CD4-positive, CD25-positive, alpha-beta regulatory T cell (primary cell): ENCODE measurements around the gene SMIM27. TPM values are rescaled to one million over a fixed set of nuclear protein-coding genes. Genes with fewer than 3 reads are reported as not detected.

ENCODE experiments used
- ATAC-seq, 2 donors: fragments of 150-1000 bp; cut with Tn5 transposase; one replicate each; pipeline ENCODE4 v1.10.0; 2021; ENCODE audit warnings: low read depth in 2 of 2, moderate number of reproducible peaks in 2 of 2, moderate library complexity in 1 of 2
- DNase-seq, 3 donors: peaks; one replicate each; pipeline versions ENCODE4 v3.0.0 to v3.0.0-alpha.2; 2012 to 2022; ENCODE audit warnings: mixed read lengths in 1 of 3
- H3K27ac ChIP-seq: one replicate; pipeline ENCODE4 v1.7.0; 2013; ENCODE audit warnings: mild to moderate bottlenecking, low read length; ENCODE audit not compliant: insufficient read depth, poor library complexity, severe bottlenecking
- H3K27me3 ChIP-seq: one replicate; pipeline ENCODE4 v1.7.0; 2013; ENCODE audit warnings: low read length; ENCODE audit not compliant: control insufficient read depth, insufficient read depth
- H3K36me3 ChIP-seq: one replicate; pipeline ENCODE4 v1.7.0; 2013; ENCODE audit warnings: mild to moderate bottlenecking, low read length, moderate library complexity; ENCODE audit not compliant: control insufficient read depth, insufficient read depth
- H3K4me1 ChIP-seq: 2 replicates; pipeline ENCODE4 v1.7.0; 2013; ENCODE audit warnings: mild to moderate bottlenecking, low read length; ENCODE audit not compliant: insufficient read depth, control insufficient read depth, poor library complexity, severe bottlenecking
- H3K4me3 ChIP-seq: one replicate; pipeline ENCODE4 v1.7.0; 2013; ENCODE audit warnings: low read depth, mild to moderate bottlenecking, low read length, moderate library complexity
- H3K9me3 ChIP-seq, 2 experiments: 1 replicate in 1 of 2; 2 replicates in 1 of 2; pipeline ENCODE4 v1.7.0; 2013; ENCODE audit warnings: low read length in 2 of 2, mild to moderate bottlenecking in 1 of 2, moderate library complexity in 1 of 2; ENCODE audit not compliant: control insufficient read depth in 2 of 2
- H3K27ac Mint-ChIP-seq, 3 donors: one replicate each; pipeline ENCODE4 v1.8.0; 2020 to 2022; ENCODE audit warnings: mild to moderate bottlenecking in 3 of 3, mixed read lengths in 3 of 3, moderate library complexity in 2 of 3
- H3K27me3 Mint-ChIP-seq: one replicate; pipeline ENCODE4 v1.8.0; 2022; ENCODE audit warnings: mild to moderate bottlenecking, mixed read lengths
- H3K36me3 Mint-ChIP-seq: one replicate; pipeline ENCODE4 v1.8.0; 2020; ENCODE audit warnings: mixed read lengths
- H3K4me1 Mint-ChIP-seq, 4 donors: one replicate each; pipeline ENCODE4 v1.8.0; 2020 to 2022; ENCODE audit warnings: mixed read lengths in 4 of 4, mild to moderate bottlenecking in 1 of 4
- H3K4me3 Mint-ChIP-seq, 4 donors: one replicate each; pipeline ENCODE4 v1.8.0; 2020 to 2022; ENCODE audit warnings: mild to moderate bottlenecking in 4 of 4, mixed read lengths in 4 of 4, moderate library complexity in 3 of 4
- H3K9me3 Mint-ChIP-seq, 7 donors: one replicate each; pipeline ENCODE4 v1.8.0; 2020 to 2022; ENCODE audit warnings: mixed read lengths in 7 of 7, mild to moderate bottlenecking in 3 of 7, moderate library complexity in 2 of 7
- polyA plus RNA-seq, 4 donors: library from polyadenylated mRNA; unstranded; fragments of 300-500 nt; fragmentation: Illumina TruSeq; gene quantifications; one replicate each; pipeline ENCODE4 v1.2.3, GENCODE V29; 2021
- total RNA-seq: library from RNA; stranded (reverse); gene quantifications from one replicate; pipeline ENCODE4 v1.2.3, GENCODE V29; 2022

The SMIM27 gene
- total and polyA plus RNA-seq, 5 donors from 2014 or later, result 30.8 to 102 (median 99.0) TPM

GRCh38 chr9:32554591-32554990 is 2.5 kb downstream of the SMIM27 start:
- Mint-ChIP-seq H3K27ac (peak overlapping the region in 1 of 3 donors; percentile 18), H3K36me3 (peaks cover 15% of the 10 kb centered on the region), H3K9me3 (no peaks in the 10 kb centered on the region), H3K4me3 (no peak overlapping the region), H3K4me1 (peaks cover 26 to 62% (median 47%) of the 10 kb centered on the region in 4 donors), H3K27me3 (no peaks in the 10 kb centered on the region)
- DNase-seq, result no peak
- no peak for ATAC-seq
- no peaks in the 10 kb centered on the region for H3K27me3 ChIP-seq
- H3K4me1 ChIP-seq, result peaks cover 26% of the 10 kb centered on the region
- no peaks in the 10 kb centered on the region for H3K9me3 ChIP-seq
- no peaks in the 10 kb centered on the region for H3K36me3 ChIP-seq
- no peak overlapping the region for H3K4me3 ChIP-seq
- H3K27ac ChIP-seq, result no peak overlapping the region

- ATAC-seq, result no peak
These were observed 6.3 kb downstream of the SMIM27 start for GRCh38 chr9:32558408-32558934.

GRCh38 chr9:32565967-32566366 is 13.8 kb downstream of the SMIM27 start:
- Histone ChIP-seq H3K9me3 (no peaks in the 10 kb centered on the region), H3K27ac (no peak overlapping the region), H3K36me3 (peaks cover 32% of the 10 kb centered on the region), H3K27me3 (no peaks in the 10 kb centered on the region), H3K4me3 (no peak overlapping the region), H3K4me1 (no peaks in the 10 kb centered on the region)
- Mint-ChIP-seq H3K36me3 (peaks cover 33% of the 10 kb centered on the region), H3K27ac (no peak overlapping the region), H3K4me1 (peaks cover 7 to 41% (median 30%) of the 10 kb centered on the region in 4 donors), H3K27me3 (peaks cover 4% of the 10 kb centered on the region), H3K9me3 (peaks cover 0 to 4% (median 0%) of the 10 kb centered on the region in 7 donors), H3K4me3 (no peak overlapping the region)
- no peak for DNase-seq
- ATAC-seq, result no peak

More at GRCh38 chr9:32558408-32558934, 6.3 kb downstream of the SMIM27 start:
- no peak overlapping the region for H3K4me3 Mint-ChIP-seq
- Histone ChIP-seq H3K36me3 (no peaks in the 10 kb centered on the region), H3K4me1 (peaks cover 3% of the 10 kb centered on the region), H3K9me3 (no peaks in the 10 kb centered on the region), H3K27me3 (no peaks in the 10 kb centered on the region), H3K27ac (no peak overlapping the region), H3K4me3 (no peak overlapping the region)
- peaks cover 19% of the 10 kb centered on the region for H3K36me3 Mint-ChIP-seq
- H3K4me1 Mint-ChIP-seq, result peaks cover 31 to 56% (median 42%) of the 10 kb centered on the region in 4 donors
- peak overlapping the region in 1 of 3 donors; percentile 82 for H3K27ac Mint-ChIP-seq
- DNase-seq, result no peak
- H3K27me3 Mint-ChIP-seq, result peaks cover 4% of the 10 kb centered on the region
- peaks cover 0 to 4% (median 0%) of the 10 kb centered on the region in 7 donors for H3K9me3 Mint-ChIP-seq

DNA sequence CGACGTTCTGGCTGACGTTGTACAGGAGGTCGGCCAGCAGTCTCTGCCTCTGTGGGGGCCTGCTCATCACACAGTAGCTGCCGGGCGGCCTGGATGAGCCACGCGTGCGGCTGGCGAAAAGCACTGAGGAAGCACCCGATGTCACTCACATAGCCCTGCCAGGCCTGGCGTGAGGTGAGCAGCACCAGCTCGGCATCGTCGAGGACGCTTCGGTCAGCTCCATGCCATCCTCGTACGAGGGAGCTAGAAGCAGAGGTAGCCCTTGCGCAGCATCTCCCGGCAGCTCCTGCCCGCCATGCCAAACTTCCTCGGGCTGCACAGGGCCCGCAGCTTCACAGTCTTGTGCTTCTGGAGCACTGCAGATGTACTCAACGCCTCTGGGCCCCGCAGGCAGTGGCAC is 14.6 kb downstream of the SMIM27 start:
- H3K36me3 ChIP-seq, result peaks cover 32% of the 10 kb centered on the region
- H3K4me3 ChIP-seq, result no peak overlapping the region
- H3K4me1 ChIP-seq, result peaks cover 8% of the 10 kb centered on the region
- no peak for ATAC-seq
- Mint-ChIP-seq H3K4me1 (peaks cover 7 to 42% (median 28%) of the 10 kb centered on the region in 4 donors), H3K9me3 (peaks cover 0 to 3% (median 0%) of the 10 kb centered on the region in 7 donors), H3K4me3 (no peak overlapping the region), H3K27ac (no peak overlapping the region), H3K36me3 (peaks cover 29% of the 10 kb centered on the region), H3K27me3 (peaks cover 4% of the 10 kb centered on the region)
- no peaks in the 10 kb centered on the region for H3K9me3 ChIP-seq
- no peaks in the 10 kb centered on the region for H3K27me3 ChIP-seq
- no peak overlapping the region for H3K27ac ChIP-seq
- no peak for DNase-seq

- H3K4me1 ChIP-seq, result peaks cover 23% of the 10 kb centered on the region
- Mint-ChIP-seq H3K27ac (peak overlapping the region in 1 of 3 donors; percentile 82), H3K9me3 (peaks cover 0 to 2% (median 0%) of the 10 kb centered on the region in 7 donors), H3K27me3 (peaks cover 8% of the 10 kb centered on the region), H3K4me3 (peak overlapping the region in 2 of 4 donors; percentile 14 to 41), H3K4me1 (peaks cover 21 to 48% (median 34%) of the 10 kb centered on the region in 4 donors), H3K36me3 (peaks cover 27% of the 10 kb centered on the region)
- no peak overlapping the region for H3K4me3 ChIP-seq
- ATAC-seq (no peak), DNase-seq (no peak)
- H3K27ac ChIP-seq, result no peak overlapping the region
- no peaks in the 10 kb centered on the region for H3K9me3 ChIP-seq
- H3K36me3 ChIP-seq, result peaks cover 25% of the 10 kb centered on the region
- no peaks in the 10 kb centered on the region for H3K27me3 ChIP-seq
These were observed 18.1 kb downstream of the SMIM27 start for GRCh38 chr9:32570262-32570661.

DNA sequence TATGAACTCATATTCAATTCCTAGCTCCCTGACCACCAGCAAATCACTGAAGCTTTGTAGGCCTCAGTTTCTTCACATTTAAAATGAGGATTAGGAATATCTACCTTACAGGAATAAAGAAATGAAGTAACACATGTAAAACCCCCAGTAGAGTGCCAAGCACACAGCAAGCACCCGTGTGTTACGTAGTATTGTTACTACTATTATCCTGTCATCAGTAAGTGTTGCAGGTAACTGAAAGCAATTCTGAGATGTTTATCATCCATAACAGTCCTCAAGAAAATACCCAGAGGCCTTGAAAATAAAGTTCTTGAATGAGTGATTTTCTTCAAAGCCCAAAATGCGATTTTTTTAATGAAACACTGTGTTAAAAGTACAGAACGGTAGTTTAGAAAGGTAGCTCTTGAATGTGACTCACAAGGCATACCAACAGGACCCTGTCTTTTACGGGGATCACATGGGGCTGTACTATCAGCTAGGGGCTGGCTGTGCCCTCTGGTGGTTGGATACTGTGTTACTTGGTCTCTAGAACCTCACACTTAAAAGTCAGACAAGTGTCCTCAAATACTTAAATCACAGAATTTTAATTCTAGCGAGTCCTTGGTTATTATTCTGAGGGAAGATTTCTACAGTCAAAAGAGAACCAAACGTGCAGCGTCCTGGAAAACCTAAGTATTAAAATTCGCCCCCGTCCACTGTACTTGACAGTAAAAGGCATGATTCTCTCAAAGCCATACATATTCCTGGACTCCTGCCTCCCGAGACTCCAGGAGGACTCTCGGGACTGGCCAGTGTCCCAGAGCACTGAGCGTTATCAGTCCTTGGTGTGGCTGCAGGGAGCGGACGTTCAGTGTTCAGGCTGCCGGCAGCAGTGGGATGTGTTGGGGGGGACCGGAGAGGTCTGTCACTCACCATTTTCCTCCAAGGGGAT is 20.1 kb downstream of the SMIM27 start:
- Mint-ChIP-seq H3K27me3 (peaks cover 21% of the 10 kb centered on the region), H3K36me3 (peaks cover 19% of the 10 kb centered on the region), H3K27ac (peak overlapping the region; percentile 99 to 100 (median 99)), H3K4me3 (peak overlapping the region; percentile 99 to 100 (median 99)), H3K9me3 (peaks cover 0 to 2% (median 0%) of the 10 kb centered on the region in 7 donors), H3K4me1 (peaks cover 21 to 47% (median 32%) of the 10 kb centered on the region in 4 donors)
- H3K4me3 ChIP-seq, result peak overlapping the region; percentile 98
- H3K9me3 ChIP-seq, result no peaks in the 10 kb centered on the region
- DNase-seq, result peak; percentile 66 to 92 (median 83)
- ATAC-seq, result peak; percentile 91 to 92
- H3K4me1 ChIP-seq, result peaks cover 23% of the 10 kb centered on the region
- H3K36me3 ChIP-seq, result peaks cover 9% of the 10 kb centered on the region
- H3K27ac ChIP-seq, result peak overlapping the region; percentile 92
- peaks cover 2% of the 10 kb centered on the region for H3K27me3 ChIP-seq

DNA sequence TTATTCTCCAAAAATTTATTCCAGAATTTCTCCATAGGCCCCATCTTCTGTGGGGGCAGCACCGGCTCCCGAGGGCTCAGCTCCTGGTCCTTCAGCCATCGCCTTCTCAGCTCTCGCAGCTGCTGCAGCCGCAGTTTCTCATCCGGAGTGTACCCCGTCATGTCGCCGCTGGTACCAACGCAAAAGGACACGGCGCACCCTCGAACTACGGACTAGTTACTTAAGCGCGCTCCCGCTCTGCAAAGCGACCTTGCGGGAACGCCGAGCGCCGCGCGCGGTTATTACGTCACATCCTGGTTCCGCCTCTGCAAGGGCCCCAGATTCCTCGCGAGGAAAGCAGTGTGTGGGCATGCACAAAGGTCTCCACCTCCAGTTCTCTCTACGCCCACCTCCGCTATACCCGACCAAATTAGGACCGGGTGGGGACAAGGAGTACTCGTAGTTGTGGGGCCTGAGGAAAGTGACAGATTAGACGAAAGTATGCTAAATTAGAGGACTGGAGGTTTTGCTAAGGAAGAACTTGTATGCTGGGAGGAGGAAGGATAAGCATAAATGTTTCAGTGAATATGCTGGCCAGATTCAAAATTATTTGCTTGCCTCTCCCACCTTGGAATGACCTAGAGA is 20.9 kb downstream of the SMIM27 start, which contains the start of gene NDUFB6:
TSS of gene NDUFB6 (minus strand) at position 260 of the 624 bp plus-strand sequence. CDS start at position 161, 99 bp downstream.
- no peaks in the 10 kb centered on the region for H3K9me3 ChIP-seq
- peaks cover 2% of the 10 kb centered on the region for H3K27me3 ChIP-seq
- H3K4me3 ChIP-seq, result peak within 1 kb of the TSS; percentile 98
- ATAC-seq (peak; percentile 80 to 87), DNase-seq (peak; percentile 93 to 98 (median 94))
- H3K36me3 ChIP-seq, result peaks cover 2% of the 10 kb centered on the region
- peaks cover 11% of the 10 kb centered on the region for H3K36me3 Mint-ChIP-seq
- peaks cover 23% of the 10 kb centered on the region for H3K4me1 ChIP-seq
- H3K9me3 Mint-ChIP-seq, result peaks cover 0 to 2% (median 0%) of the 10 kb centered on the region in 7 donors
- peaks cover 20 to 45% (median 32%) of the 10 kb centered on the region in 4 donors for H3K4me1 Mint-ChIP-seq
- H3K27ac ChIP-seq, result peak within 1 kb of the TSS; percentile 92
- H3K27me3 Mint-ChIP-seq, result peaks cover 29% of the 10 kb centered on the region
- peak within 1 kb of the TSS; percentile 99 to 100 (median 99) for H3K27ac Mint-ChIP-seq
- peak within 1 kb of the TSS; percentile 99 to 100 (median 99) for H3K4me3 Mint-ChIP-seq
